Measurements from ENCODE around the gene RASGRF1. TPM values are rescaled to one million over a fixed set of nuclear protein-coding genes. Genes with fewer than 3 reads are reported as not detected.
A peak's percentile ranks its signal among the peaks of the same experiment; 100 is the strongest.

The RASGRF1 gene
- total and polyA plus RNA-seq, 9 of the 15 experiments (the other 6 are each of a cell fraction or from before 2014, with no cell fraction given), result 0.03 to 0.58 (median 0.06) TPM; not detected in 1

DNA sequence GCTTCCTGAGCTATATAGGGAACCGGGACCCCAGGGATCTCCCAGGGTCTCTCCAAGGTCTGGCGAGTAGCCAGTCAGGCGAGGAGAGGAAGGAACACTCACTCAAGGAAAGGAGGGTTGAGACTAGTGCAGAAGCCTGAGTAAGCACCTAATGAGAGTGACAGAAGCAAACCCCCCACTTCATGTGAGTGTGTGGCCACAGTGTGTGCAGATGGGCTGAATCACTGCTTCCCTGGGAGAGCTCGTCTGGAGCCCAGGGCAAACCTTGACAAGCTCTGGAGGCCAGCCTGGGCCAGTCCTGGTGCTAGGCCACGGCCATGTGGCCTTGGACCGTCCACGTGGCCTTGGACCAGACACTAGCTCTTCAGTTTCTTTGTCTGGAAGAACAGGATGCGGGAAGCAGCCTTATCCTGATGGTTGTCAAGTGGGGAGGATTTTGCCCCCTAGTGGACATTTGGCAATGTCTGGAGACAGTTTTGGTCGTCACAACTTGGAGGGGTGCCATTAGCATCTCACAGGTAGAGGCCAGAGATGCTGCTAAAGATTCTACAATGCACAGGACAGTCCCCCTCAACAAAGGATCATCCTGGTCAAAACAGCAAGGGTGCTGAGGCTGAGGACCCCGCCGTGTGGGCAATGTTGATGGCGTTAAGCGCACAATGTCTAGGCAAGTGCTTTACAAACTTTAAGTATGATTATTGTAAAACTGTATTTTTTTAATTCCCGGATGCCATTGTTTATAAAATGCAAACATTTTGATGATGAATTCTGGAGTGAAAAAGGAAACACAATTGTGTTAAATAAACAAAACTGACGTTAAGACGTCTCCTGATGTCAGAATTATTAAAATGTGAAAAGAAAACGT, 110.9 kb downstream of the RASGRF1 start:
- intact Hi-C loops (cut with micrococcal nuclease), result loop anchor here (1.0 kb wide), 1 partner anchor 70 kb away; no protein-coding TSS in a partner anchor
- Histone ChIP-seq H3K27ac (ENCODE audit: extremely low read depth, low read depth, low read length) (no peak overlapping the region), H3K9me3 (replicated peaks; ENCODE audit: control insufficient read depth, insufficient read depth, low read depth, low read length) (no peaks in the 10 kb centered on the region), H3K4me1 (replicated peaks in 1 of 2; ENCODE audit: control insufficient read depth in 2 of 2, insufficient read depth in 2 of 2, low read length in 2 of 2) (peaks cover 0 to 7% of the 10 kb centered on the region in 2 experiments; a peak in 4 of 5 replicates), H3K36me3 (ENCODE audit: control insufficient read depth, insufficient read depth, low read length) (no peaks in the 10 kb centered on the region), H3K79me2 (ENCODE audit: control insufficient read depth, insufficient read depth, low read length) (no peaks in the 10 kb centered on the region), H3K4me3 (no peak overlapping the region), H3K9ac (ENCODE audit: insufficient read depth in 1 of 2, low read depth in 2 of 2, low read length in 2 of 2) (no peak overlapping the region), H4K20me1 (replicated peaks; ENCODE audit: control insufficient read depth, insufficient read depth, low read length) (no peaks in the 10 kb centered on the region), H3K4me2 (ENCODE audit: insufficient read depth, low read length) (no peak overlapping the region), H3K9me1 (ENCODE audit: control insufficient read depth, insufficient read depth, low read length) (no peaks in the 10 kb centered on the region), H3K27me3 (ENCODE audit: control insufficient read depth in 2 of 2, insufficient read depth in 2 of 2, low read length in 2 of 2) (peaks cover 5 to 29% of the 10 kb centered on the region in 2 experiments; a peak in 2 of 5 replicates), H2AFZ (ENCODE audit: low read depth, low read length) (peak overlapping the region; percentile 49)
- peak; percentile 99 for FAIRE-seq
- no TSS peak for BruUV-seq (replicated peaks)
- WGBS (ENCODE audit: insufficient coverage, low coverage, missing lambda C conversion rate), result 39% methylated on average over 15 of the region's 17 CpGs
- DNase-seq (ENCODE audit: extremely low read depth in 1 of 4, low spot score in 3 of 4), result peak; percentile 70 to 87 (median 72)
- ChIA-PET POLR2A (no interaction called here), CTCF (ENCODE audit: low intra/inter-chr PET ratio) (interaction anchor here (1.2 kb wide), 1 partner anchor 70 kb away, joined by 7 read pairs; no protein-coding TSS in a partner anchor)
- in situ Hi-C loops (cut with MboI), result loop anchor here (5.0 kb wide), 1 partner anchor 67 kb away; no protein-coding TSS in a partner anchor
- ATAC-seq, result peak; percentile 85
- TF ChIP-seq ZBTB7A (IDR thresholded peaks at IDR 0.05; ENCODE audit: borderline replicate concordance, control insufficient read depth, low read depth, low read length), result no peak
- TF ChIP-seq ZBTB1 (CRISPR knock-in tag; IDR thresholded peaks at IDR 0.05; ENCODE audit: borderline replicate concordance, low read depth), result no peak
- no peak for TF ChIP-seq TRIM28 (IDR thresholded peaks at IDR 0.05)
- TF ChIP-seq TGIF2 (CRISPR knock-in tag; IDR thresholded peaks at IDR 0.05), result no peak
- no peak for TF ChIP-seq ATF1 (CRISPR knock-in tag; IDR thresholded peaks at IDR 0.05)
- peak; percentile 59 for TF ChIP-seq ATF1 (tag; IDR thresholded peaks at IDR 0.05)
- TF ChIP-seq, protein P1, sequence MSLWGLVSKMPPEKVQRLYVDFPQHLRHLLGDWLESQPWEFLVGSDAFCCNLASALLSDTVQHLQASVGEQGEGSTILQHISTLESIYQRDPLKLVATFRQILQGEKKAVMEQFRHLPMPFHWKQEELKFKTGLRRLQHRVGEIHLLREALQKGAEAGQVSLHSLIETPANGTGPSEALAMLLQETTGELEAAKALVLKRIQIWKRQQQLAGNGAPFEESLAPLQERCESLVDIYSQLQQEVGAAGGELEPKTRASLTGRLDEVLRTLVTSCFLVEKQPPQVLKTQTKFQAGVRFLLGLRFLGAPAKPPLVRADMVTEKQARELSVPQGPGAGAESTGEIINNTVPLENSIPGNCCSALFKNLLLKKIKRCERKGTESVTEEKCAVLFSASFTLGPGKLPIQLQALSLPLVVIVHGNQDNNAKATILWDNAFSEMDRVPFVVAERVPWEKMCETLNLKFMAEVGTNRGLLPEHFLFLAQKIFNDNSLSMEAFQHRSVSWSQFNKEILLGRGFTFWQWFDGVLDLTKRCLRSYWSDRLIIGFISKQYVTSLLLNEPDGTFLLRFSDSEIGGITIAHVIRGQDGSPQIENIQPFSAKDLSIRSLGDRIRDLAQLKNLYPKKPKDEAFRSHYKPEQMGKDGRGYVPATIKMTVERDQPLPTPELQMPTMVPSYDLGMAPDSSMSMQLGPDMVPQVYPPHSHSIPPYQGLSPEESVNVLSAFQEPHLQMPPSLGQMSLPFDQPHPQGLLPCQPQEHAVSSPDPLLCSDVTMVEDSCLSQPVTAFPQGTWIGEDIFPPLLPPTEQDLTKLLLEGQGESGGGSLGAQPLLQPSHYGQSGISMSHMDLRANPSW (CRISPR knock-in tag; IDR thresholded peaks at IDR 0.05), result no peak
- 0 out of 2 replicates have a peak, but pooled peaks have one; percentile 44 for TF ChIP-seq ATF7 (IDR thresholded peaks at IDR 0.05)
- TF ChIP-seq, protein P2, sequence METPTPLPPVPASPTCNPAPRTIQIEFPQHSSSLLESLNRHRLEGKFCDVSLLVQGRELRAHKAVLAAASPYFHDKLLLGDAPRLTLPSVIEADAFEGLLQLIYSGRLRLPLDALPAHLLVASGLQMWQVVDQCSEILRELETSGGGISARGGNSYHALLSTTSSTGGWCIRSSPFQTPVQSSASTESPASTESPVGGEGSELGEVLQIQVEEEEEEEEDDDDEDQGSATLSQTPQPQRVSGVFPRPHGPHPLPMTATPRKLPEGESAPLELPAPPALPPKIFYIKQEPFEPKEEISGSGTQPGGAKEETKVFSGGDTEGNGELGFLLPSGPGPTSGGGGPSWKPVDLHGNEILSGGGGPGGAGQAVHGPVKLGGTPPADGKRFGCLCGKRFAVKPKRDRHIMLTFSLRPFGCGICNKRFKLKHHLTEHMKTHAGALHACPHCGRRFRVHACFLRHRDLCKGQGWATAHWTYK (CRISPR knock-in tag; IDR thresholded peaks at IDR 0.05), result no peak
- no peak for TF ChIP-seq GTF2B (IDR thresholded peaks at IDR 0.05; ENCODE audit: extremely low read depth, insufficient read length)
- no peak for TF ChIP-seq SMAD3 (CRISPR knock-in tag; conservative IDR thresholded peaks at IDR 0.05)
- no peak for TF ChIP-seq POLR2B (IDR thresholded peaks at IDR 0.05; ENCODE audit: low read depth, partially characterized antibody)
- no peak for TF ChIP-seq ID3 (CRISPR knock-in tag; IDR thresholded peaks at IDR 0.05)
- TF ChIP-seq ID3 (tag; IDR thresholded peaks at IDR 0.05), result 0 out of 2 replicates have a peak, but pooled peaks have one; percentile 41
- no peak for TF ChIP-seq ELF1 (tag; IDR thresholded peaks at IDR 0.05)
- TF ChIP-seq, protein P3, sequence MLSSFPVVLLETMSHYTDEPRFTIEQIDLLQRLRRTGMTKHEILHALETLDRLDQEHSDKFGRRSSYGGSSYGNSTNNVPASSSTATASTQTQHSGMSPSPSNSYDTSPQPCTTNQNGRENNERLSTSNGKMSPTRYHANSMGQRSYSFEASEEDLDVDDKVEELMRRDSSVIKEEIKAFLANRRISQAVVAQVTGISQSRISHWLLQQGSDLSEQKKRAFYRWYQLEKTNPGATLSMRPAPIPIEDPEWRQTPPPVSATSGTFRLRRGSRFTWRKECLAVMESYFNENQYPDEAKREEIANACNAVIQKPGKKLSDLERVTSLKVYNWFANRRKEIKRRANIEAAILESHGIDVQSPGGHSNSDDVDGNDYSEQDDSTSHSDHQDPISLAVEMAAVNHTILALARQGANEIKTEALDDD (IDR thresholded peaks at IDR 0.05), result no peak
